Activated gamma-delta T cell treated with anti-CD3 and anti-CD28 coated beads, Interleukin-2, amount 50 U/mL, for 16 hours (primary cell): ENCODE results near the gene ESD.
"Not testable (repeated sequence)": the region's sequence is repeated elsewhere in the genome, so short reads cannot be mapped to it uniquely, and the experiment has no call there.

Source experiments
- DNase-seq: peaks from one replicate; pipeline ENCODE4 v3.0.0-alpha.2; 2020; ENCODE audit warnings: low read depth

The ESD gene, protein sequence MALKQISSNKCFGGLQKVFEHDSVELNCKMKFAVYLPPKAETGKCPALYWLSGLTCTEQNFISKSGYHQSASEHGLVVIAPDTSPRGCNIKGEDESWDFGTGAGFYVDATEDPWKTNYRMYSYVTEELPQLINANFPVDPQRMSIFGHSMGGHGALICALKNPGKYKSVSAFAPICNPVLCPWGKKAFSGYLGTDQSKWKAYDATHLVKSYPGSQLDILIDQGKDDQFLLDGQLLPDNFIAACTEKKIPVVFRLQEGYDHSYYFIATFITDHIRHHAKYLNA

DNA sequence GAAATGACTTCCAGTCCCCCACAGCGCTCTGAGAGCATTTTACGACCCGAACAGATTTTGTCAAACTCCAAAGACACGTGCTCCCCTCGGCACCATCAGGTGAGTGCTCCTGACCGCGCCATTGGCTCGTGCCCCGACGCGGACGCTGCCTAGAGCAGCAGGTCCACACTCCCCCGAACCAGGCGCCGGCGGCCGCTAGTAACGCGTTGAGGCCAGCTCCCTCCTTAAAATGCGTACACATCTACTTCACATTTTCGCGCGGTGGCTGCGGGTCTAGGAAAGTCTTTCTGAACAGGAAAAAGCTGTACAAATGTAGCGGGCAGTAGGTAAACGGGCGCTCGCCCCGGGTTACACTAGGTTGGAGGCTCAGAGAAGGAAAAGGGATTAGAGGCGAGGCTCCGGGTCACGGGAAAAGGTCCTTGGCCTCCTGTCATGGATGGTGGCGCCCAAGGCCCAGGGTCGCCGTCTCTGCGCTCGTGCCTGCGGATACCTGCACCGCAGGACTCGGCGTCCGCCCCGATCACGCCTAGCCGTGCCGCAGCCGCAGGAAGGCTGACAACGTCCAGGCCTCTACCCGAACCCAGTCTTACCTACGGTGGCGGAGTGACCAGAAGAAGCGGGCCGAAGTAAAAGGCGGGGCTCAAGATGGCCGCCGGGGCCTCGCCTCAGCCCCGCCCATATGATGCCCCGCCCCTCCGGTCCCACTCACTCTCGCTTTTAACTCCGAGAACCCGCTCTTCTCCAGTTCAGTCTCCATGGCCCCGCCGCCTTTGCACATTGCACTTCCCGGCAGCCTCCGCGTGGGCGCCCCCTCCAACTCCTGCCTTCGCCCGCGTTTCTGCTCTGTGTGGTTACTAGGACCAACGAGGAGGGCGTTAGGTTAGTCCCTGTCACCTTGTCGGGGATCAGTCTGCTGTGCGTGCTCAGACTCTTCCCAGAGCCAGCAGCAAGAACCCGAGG lies at the start of gene ESD:
Gene ESD (minus strand): TSS at position 647 of the 960 bp plus-strand sequence. CDS start 5,748 bp downstream, outside the sequence.
- peak; percentile 81 for DNase-seq

DNA sequence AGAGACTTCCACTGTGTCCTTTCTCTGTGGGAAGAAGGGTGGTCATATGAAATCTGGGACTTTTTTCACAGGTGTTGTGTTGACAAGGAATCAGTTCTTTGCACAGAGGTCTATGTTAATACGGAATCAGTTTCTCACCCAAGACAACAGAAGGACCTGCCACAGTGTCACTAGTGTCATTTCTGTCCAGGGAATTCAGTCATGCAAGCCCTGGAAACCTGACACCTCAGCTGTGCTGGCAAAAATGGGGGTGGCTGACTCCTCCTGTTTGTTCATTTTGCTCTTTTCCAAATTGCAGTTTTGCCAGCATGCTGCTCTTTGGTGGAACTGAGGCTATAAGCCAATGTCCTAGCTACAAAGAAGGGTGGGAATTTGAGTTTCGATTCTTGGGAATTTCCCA lies 49.8 kb upstream of the ESD start:
- no peak for DNase-seq

DNA sequence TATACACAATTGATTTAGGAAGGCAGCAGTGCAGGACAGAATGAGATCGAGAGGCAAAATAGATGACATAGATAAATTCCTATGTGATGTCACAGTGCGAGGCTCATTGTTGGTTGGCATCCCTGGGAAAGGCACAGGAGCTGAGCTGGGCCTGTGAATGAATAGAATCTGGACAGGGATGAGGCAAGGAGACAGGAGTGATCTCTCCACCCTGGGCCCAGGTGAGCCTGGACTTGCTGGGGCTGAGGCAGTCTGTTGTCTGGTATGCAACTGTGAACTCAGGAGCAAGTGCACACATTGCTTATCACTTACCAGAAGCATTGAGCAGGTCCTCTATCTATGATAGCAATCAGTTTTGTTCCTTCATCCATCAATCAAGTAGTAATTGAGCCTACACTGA lies 48.2 kb upstream of the ESD start:
- no peak for DNase-seq

DNA sequence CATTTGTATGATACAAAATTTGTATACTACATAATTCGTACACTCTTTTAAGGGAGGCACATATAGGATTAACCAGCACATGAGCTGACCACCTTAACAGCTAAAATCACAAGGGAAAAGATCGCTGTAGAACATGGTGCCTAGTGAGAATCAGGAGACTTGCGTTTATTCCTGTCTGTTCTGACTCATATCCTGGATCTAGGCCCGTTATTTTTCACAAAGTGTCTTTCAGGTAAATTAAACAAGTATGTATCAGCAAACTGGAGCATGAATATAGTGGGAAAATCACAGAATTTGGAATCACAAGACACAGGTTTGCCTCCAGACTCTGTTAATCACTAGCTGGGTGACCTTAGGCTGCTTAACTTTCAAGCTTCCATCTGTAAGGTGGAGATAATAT lies 47.5 kb upstream of the ESD start:
- DNase-seq, result no peak

DNA sequence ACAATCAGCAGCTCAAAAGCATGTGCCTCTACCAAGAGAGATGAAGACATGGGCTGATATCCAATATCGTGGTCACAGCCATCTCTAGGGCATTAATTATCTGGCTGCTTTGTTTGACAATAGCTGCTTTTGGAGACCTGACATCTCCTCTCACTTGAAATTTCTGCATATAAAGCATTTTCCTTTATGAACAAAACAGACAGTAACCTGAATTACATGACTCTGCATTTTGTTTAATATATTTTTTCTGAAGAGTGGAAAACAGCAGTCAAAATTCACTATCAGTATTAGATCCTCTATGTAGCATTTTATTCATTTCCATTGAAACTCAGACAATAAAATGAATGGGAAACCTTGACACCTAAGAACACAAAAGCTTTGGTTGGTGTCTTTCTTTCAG lies 42.4 kb upstream of the ESD start:
- DNase-seq, result no peak

DNA sequence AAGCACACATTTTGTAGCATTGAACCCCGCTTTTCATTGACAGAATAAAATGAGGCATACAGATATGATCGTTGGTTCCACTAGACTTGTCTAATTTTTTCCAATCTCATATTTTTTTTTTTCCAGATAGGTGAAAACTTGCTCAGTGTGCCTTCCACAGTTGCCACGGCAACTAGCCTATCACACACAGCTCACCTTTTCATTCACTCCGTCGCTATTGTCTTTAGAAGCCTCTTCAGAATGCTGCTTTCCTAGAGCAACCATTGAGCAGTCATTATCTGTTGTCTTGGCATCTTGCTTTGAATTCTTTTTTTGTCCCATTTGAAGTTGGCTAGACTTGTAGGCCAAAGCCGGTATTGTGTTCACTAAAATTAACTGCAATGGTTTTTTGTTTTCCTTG lies 37.7 kb upstream of the ESD start:
- no peak for DNase-seq

DNA sequence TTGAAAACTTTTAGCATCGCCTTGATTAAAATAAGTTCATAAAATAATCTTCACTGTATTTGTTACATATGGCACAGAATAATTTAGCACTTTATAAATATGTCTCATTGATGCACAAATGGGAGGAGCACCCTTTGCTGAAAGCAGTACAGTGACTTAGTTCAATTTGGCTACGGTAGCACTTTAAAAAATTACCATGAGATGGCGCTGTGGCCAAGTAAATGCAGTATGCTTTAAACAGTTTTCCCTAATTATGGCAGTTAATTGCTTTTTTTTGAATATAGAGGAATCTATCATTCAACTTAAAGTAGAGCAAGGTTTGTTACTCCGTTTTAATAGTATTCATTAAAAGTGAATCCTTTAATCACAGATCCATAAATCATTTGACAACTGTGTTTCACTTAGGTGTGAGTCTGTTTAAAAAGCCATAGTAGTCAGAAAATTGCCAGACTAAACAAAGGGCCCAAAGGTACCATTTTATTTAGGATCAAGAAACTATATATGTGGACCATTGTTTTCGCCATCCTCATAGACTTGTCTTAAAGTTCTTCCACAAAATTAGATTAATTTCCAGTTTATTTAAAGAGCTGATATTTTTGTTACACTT lies 34.7 kb upstream of the ESD start:
- DNase-seq, result no peak

DNA sequence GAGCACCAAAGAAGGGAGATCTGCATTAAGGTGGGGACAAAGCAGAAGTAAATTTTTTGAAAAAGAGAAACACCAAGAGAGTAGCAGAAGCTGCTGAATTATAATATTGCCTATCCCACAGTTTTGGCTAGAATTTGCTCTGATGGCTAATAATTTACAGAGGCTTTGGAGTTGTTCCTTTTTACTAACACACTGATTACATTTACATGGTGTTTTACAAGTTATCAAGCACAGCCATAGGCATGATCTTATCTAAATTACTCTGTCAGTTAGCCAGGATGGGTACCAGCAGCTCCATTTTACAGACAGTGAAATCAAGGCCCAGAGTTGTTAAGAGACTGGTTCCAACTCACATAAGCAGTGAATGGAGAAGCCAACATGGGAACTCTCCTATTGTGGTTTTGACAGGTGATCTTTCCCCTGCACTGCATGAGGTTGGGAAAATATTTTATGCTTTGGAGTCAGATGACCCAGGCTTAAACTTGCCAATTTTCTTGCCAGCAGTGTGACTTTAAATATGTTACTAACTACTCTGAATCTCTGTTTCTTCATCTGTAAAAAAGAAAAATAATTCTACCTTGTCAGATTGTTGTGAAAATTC lies 33.5 kb upstream of the ESD start:
- DNase-seq, result no peak

DNA sequence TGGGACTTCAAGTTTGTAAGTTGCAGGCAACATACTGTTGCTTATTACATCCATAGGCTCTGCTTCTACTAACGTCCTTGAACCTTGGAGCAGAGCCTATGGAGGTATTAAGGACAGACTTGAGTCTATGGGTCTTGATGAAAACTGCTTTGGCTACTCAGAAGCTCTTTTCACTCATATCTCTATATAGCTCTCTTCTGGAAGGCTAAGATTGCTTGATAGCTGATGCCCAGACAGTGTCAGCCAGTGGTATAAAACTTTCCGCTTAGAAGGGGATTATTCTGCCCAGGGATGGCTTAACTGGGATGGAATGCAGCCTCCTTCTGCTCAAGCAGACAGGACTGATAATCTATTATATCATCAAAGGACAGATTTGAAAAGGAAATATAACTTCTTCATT lies 25.6 kb upstream of the ESD start:
- DNase-seq, result no peak

DNA sequence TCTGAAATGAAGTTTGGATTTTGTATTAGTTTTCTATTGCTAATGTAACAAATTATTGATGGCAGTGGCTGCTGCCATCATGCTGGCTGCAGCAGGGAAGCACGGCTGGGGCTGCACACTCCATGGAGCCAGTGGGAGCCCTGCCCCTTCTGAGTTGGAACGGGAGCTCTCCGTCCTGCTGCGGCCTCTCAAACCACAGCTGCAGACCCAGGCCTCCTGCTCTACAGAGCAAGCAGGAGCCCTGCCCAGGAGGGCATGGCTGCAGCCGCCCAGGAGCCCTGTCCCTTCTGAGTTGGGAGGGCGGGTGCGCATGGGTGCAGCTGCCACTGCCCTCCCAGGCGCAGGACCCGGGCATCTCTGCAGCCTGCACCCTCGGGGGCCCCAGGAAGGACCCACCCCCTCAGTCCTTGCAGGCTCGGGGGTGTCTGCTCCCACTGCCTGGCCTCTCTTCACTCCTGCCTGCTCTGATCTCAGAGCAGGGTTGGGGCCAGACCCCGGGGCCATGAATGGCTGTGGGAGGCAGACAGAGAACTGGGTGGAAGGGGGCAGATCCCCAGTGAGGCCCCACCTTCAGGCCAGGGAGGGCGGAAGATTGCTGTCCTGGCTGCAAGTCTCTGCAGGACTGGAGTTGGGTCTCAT lies 21.0 kb upstream of the ESD start:
- DNase-seq, result no peak

DNA sequence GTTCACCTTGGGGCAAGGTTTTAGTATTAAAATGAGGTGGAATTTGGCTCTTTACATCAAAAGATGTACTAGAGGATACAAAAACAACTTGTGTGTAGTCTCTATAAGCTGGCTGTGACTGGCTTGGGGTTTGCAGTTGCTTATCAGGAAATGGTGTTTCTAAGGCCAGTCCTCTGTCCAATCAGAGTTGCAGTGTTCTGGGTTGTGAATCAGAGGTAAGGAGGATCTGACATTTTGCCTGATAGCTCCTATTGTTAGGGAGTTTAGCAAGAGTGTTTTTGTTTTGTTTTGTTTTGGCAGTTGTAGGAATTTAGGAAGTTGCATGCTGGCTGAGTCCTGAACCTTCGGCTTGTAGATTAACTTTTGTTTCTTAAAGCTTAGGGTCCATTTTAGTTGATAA lies 20.1 kb upstream of the ESD start:
- no peak for DNase-seq

DNA sequence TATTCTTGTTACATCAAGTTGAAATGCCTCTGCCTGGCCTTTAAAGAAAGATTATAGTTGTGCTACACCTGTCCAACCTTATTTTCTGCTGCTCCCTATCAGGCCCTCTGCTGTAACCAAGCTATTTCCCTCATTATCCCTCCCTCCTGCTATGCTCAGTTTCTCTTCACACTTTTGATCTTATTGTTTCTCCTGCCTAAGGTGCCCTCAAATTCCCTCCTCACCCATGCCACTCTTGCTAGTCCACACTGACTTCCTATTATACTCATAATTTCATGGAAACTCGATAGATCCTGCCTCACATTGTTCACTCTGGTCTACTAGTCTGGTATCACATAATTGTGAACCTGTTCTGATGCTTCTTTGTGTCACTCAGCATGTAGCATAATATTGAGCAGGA lies 19.4 kb upstream of the ESD start:
- no peak for DNase-seq

DNA sequence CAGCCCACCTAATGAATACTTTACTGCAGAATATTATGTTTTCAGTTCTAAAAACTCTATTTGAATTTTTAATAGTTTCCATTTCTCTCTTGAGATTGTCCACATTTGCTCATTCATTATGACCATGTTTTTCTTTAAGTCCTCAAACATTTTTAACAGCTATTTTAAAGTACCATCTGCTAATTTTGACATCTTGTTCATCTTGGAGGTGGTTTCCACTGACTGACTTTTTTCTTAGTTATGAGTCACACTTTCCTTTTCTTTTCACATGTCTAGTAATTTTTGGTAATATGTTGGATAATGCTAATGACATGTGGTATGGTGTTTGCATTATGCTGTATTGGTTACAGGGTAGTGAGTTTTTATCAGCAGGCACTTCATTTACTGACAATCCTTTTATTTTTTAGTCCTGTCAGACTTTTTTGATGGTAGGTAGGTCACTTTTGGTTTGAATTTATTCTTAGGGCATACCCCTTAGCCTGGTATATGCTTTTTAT lies 15.4 kb upstream of the ESD start:
- no peak for DNase-seq

DNA sequence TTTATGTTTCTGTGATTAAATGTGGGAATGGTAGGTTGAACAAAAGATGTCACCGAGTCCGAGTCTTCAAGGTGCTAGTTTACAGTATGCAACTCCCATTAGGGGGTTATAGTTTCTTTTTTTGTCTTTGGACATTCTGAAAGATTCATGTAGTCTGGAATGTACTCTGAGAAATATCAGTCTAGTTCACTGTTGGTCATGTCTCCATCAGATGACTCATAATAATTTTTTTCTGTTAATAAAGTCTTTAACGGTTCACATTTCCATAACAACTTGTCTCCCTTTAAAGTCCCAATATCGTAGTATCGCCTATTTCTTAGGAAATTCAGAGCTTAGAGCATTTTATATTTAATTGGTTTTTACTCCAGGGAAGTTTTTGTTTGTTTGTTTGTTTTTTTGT lies 13.5 kb upstream of the ESD start:
- no peak for DNase-seq

DNA sequence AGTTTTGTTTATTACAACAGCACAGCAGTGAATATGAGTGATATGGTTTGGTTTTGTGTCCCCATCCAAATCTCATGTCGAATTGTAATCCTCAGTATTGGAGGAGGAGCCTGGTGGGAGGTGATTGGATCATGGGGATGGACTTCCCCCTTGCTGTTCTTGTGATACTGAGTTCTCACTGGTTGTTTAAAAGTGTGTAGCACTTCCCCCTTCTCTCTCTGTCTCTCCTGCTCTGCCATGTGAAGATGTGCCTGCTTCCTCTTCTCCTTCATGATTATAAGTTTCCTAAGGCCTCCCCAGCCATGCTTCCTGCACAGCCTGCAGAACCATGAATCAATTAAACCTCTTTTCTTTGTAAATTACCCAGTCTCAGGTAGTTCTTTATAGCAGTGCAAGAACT lies 8.0 kb upstream of the ESD start:
- not testable (repeated sequence) for DNase-seq

DNA sequence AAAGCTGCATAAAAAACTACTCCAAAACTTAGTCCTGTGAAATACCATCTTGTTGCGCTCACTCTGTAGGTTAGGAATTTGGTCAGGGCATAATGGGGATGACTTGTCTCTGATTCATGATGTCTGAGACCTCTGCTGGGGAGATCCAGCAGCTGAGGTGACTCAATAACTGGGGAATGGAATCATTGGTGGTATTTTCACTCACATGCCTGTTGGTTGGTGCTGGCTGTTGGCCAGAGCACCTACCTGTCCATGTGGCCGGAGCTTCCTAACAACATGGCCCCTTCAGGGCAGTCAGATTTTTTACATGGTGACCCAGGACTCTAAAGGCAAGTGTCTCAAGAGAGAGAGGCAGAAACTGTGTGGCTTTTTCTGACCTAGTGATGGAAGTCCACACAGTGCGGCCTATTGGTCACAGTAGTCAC lies 7.4 kb upstream of the ESD start:
- DNase-seq, result no peak

DNA sequence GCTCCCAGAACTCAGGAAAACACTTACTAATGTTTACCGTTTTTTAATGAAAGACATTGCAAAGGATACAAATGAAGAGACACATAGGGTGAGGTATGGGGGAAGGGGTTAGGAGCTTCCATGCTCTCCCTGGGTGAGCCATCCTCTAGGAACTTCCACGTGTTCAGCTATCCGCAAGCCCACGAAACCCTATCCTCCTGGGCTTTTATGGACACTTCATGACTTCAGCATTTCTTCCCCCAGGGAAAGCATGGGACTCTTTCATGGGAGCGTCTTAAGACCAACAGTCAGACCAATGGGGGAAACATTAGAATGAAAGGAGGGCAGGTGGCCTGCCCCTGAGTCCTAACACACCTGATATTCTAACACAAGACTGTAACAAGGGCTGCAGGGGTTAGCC lies 6.6 kb upstream of the ESD start:
- no peak for DNase-seq

DNA sequence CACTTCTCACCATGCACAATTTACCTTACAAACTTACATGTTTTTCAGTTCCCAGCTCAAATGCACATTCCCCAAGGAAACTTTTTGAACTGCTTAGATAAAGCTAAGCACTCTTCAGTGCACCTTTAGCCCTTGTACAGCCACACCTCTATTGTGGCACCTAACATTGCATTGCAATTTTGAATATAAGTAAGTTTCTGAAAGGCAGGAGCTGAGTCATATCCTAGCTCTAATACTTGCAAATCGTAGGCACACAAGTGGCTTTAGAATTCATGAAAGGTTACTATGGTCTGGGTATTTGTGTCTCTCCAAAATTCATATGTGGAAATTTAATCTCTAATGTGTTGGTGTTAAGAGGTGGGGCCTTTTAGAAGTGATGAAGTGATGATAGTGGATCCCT lies 4.9 kb upstream of the ESD start:
- no peak for DNase-seq

DNA sequence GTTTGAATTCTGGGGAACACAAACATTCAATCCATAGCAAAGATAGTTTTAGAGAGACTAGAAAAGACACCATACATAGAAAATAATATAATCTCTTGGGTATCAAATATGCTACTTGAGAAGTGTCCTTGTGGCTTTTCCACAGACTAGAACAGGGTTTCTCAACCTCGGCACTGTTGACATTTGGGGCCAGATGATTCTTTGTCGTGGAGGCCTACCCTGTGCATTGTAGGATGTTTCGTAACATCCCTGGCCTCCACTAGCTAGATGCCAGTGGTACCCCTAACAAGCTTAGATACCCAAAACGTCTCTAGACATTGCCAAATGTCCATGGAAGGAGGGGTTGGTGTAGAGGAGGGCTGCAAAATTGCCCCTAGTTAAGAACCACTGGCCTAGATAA lies 2.2 kb upstream of the ESD start:
- DNase-seq, result no peak

DNA sequence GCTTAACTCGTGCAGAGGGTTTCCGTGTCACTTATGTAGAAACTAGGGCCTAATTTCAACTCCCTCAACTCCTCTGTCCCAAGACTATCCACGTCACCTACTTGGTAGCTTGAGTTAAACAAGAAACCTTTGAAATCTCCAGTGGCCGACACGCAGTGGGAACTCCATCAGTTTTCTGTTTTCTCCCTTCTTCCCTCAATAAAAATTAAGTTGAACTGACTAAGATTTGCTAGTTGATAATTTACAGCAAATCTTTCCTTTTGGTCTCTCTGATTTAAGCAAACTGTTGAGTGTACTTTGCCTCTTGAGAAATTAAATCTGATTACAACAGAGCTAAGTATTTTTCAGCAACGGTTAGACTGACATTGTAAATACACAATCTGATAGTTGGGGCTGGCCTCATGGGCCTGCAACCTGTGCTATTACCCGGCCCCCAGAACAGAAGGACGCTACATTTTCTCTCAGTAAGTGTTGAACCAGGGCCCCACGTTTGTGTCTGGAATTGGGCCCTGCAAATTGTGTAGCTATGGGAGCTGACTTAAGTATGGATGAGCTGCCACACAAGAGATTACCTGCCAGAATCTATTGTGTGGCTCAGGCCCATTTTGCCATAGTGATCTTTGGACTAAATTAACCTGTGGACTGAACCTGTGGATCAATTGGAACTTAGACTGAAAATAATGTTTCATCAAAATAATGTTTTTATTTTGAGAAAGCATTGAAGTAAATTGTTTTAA lies 708 bp upstream of the ESD start:
- DNase-seq, result no peak

DNA sequence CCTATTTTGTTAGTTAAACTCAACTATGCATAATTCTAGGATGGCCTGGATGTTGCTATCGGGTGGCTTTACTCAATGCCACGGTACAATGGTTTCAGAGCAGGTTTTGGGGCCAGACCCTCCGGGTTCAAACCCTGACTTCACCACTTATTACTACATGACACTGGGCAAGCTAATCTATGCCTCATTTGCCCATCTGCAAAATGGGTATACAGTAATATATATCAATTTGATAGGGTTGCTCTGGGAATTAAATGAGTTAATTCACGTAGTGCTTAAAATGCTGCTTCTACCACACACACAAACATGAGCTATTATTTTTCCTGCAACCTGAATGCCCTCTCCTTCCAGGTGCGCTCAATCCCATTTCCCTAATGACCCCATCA lies 839 bp downstream of the ESD start:
- DNase-seq, result no peak
